SK-N-SH treated with all-trans-retinoic acid at 6 μM for 48 hours (cell line): ENCODE data around the gene OR1S2.

ENCODE experiments used
- ARNTL ChIP-seq: fragments of 450-650 bp; formaldehyde crosslinking; IDR thresholded peaks from 2 replicates; pipeline ENCODE4 v1.5.0; 2020; ENCODE audit warnings: low read depth, mild to moderate bottlenecking, moderate library complexity, borderline replicate concordance
- ISL1 ChIP-seq: fragments of 250-450 bp; sonication (Bioruptor Pico); IDR thresholded peaks from 2 replicates; pipeline ENCODE4 v2.1.2; 2022; ENCODE audit warnings: mild to moderate bottlenecking, moderate library complexity
- RARB ChIP-seq: fragments of 250-450 bp; sonication (Bioruptor Pico); IDR thresholded peaks from 2 replicates; pipeline ENCODE4 v1.8.0; 2021; ENCODE audit warnings: mild to moderate bottlenecking, moderate library complexity
- ZFP3 ChIP-seq: fragments of 250-450 bp; sonication (Bioruptor Pico); IDR thresholded peaks from 2 replicates; pipeline ENCODE4 v1.5.0; 2020; ENCODE audit warnings: mild to moderate bottlenecking, moderate library complexity
- ZNF565 ChIP-seq: fragments of 450-650 bp; formaldehyde crosslinking; conservative IDR thresholded peaks from 2 replicates; pipeline ENCODE4 v1.5.0; 2020; ENCODE audit warnings: low read depth, mild to moderate bottlenecking, moderate library complexity
- TF ChIP-seq, protein P1 (sequence below): fragments of 250-450 bp; sonication (Bioruptor Pico); IDR thresholded peaks from 2 replicates; pipeline ENCODE4 v1.5.1; 2020; ENCODE audit warnings: low read depth, mild to moderate bottlenecking, moderate library complexity

DNA sequence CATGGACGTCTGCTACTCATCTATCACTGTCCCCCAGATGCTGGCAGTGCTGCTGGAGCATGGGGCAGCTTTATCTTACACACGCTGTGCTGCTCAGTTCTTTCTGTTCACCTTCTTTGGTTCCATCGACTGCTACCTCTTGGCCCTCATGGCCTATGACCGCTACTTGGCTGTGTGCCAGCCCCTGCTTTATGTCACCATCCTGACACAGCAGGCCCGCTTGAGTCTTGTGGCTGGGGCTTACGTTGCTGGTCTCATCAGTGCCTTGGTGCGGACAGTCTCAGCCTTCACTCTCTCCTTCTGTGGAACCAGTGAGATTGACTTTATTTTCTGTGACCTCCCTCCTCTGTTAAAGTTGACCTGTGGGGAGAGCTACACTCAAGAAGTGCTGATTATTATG is 24.3 kb downstream of the OR1S2 start:
- TF ChIP-seq, protein P1, sequence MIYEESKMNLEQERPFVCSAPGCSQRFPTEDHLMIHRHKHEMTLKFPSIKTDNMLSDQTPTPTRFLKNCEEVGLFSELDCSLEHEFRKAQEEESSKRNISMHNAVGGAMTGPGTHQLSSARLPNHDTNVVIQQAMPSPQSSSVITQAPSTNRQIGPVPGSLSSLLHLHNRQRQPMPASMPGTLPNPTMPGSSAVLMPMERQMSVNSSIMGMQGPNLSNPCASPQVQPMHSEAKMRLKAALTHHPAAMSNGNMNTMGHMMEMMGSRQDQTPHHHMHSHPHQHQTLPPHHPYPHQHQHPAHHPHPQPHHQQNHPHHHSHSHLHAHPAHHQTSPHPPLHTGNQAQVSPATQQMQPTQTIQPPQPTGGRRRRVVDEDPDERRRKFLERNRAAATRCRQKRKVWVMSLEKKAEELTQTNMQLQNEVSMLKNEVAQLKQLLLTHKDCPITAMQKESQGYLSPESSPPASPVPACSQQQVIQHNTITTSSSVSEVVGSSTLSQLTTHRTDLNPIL: no peak
- TF ChIP-seq ZNF565 (no peak), ZFP3 (CRISPR knock-in tag) (no peak), RARB (CRISPR knock-in tag) (no peak), ISL1 (no peak), ARNTL (no peak)
